Adrenal gland (tissue), 5 donors: ENCODE results near the gene WNK4.

Experiments
- CTCF ChIP-seq, 6 experiments: fragments of 450-650 bp in 4 of 6; fragments of 200-600 bp in 2 of 6; sonication (generic) in 1 of 6; IDR thresholded peaks; 1 replicate in 5 of 6; 2 replicates in 1 of 6; pipeline versions ENCODE4 v1.5.1 to v1.8.0; 2016 to 2021; ENCODE audit warnings: antibody characterized with exemption in 6 of 6, mild to moderate bottlenecking in 2 of 6, moderate library complexity in 1 of 6
- POLR2A ChIP-seq, 2 donors: fragments of 450-650 bp; IDR thresholded peaks; one replicate each; pipeline ENCODE4 v1.6.1; 2017; ENCODE audit warnings: antibody characterized with exemption in 2 of 2, mild to moderate bottlenecking in 2 of 2, moderate library complexity in 1 of 2
- donor health status: DM: no; HTN: no; CAD: no.

GRCh38 chr17:42814633-42815399, 34.4 kb downstream of the WNK4 start:
- no peak for TF ChIP-seq CTCF (IDR thresholded peaks at IDR 0.05)
- no peak for TF ChIP-seq POLR2A (IDR thresholded peaks at IDR 0.05)
